GM18870 (cell line): ENCODE results near the gene RALGAPB.
"Not testable (repeated sequence)": the region's sequence is repeated elsewhere in the genome, so short reads cannot be mapped to it uniquely, and the experiment has no call there.

Source experiments
- ATAC-seq: cut with Tn5 transposase; IDR thresholded peaks from one replicate; pipeline ENCODE4 v1.9.1; 2021; ENCODE audit warnings: moderate library complexity; ENCODE audit not compliant: unreplicated experiment

The RALGAPB gene

GRCh38 chr20:38581013-38581412 lies 108.4 kb downstream of the RALGAPB start, which contains the start of gene ADIG:
TSS of gene ADIG (plus strand) at chr20:38581197. CDS start at chr20:38581251, 54 bp downstream.
- ATAC-seq = no peak

GRCh38 chr20:38581830-38582358 lies 109.3 kb downstream of the RALGAPB start:
- ATAC-seq = no peak

GRCh38 chr20:38583306-38583705 lies 110.7 kb downstream of the RALGAPB start:
- ATAC-seq = no peak

- ATAC-seq = no peak
Observed at GRCh38 chr20:38584099-38584763, 111.6 kb downstream of the RALGAPB start.

- ATAC-seq = no peak
Observed at GRCh38 chr20:38585404-38586180, 112.9 kb downstream of the RALGAPB start.

- ATAC-seq = no peak
Observed at GRCh38 chr20:38586181-38586525, 113.5 kb downstream of the RALGAPB start.

GRCh38 chr20:38588303-38588702 lies 115.7 kb downstream of the RALGAPB start:
- ATAC-seq = no peak

GRCh38 chr20:38589351-38589750 lies 116.7 kb downstream of the RALGAPB start:
- ATAC-seq = no peak

GRCh38 chr20:38589967-38590675 lies 117.5 kb downstream of the RALGAPB start:
- ATAC-seq = no peak

- no peak for ATAC-seq
Observed at GRCh38 chr20:38590676-38591473, 118.2 kb downstream of the RALGAPB start.

GRCh38 chr20:38591474-38592410 lies 119.1 kb downstream of the RALGAPB start:
- ATAC-seq = no peak

- not testable (repeated sequence) for ATAC-seq
Observed at GRCh38 chr20:38592411-38592790, 119.8 kb downstream of the RALGAPB start.

- ATAC-seq = not testable (repeated sequence)
Observed at GRCh38 chr20:38594281-38594680, 121.6 kb downstream of the RALGAPB start.

GRCh38 chr20:38595886-38596285 lies 123.2 kb downstream of the RALGAPB start:
- ATAC-seq = not testable (repeated sequence)

GRCh38 chr20:38599410-38599882 lies 126.8 kb downstream of the RALGAPB start:
- ATAC-seq = no peak

GRCh38 chr20:38600057-38600456 lies 127.4 kb downstream of the RALGAPB start:
- ATAC-seq = no peak

GRCh38 chr20:38601216-38602184 lies 128.9 kb downstream of the RALGAPB start, which contains the start of gene ARHGAP40:
TSS of gene ARHGAP40 (plus strand) at chr20:38601809.
- ATAC-seq = no peak

- ATAC-seq = no peak
Observed at GRCh38 chr20:38602185-38602581, 129.5 kb downstream of the RALGAPB start.
